ENCODE results near the gene CHST11. TPM values are rescaled to one million over a fixed set of nuclear protein-coding genes. Genes with fewer than 3 reads are reported as not detected.

CHST11 gene
- total RNA-seq, 1 experiment from 2014 or later = 6.7 TPM

- H3K9me3 ChIP-seq (ENCODE audit: control insufficient read depth, low read depth, low read length) = no peaks in the 10 kb centered on the region
- no peak overlapping the region for H4K5ac ChIP-seq (ENCODE audit: insufficient read length, low read depth, low read length)
- no peak for TF ChIP-seq CTCF (conservative IDR thresholded peaks at IDR 0.05)
- no peak overlapping the region for H4K91ac ChIP-seq (ENCODE audit: insufficient read length, low read depth, low read length)
- no peak overlapping the region for H3K27ac ChIP-seq (ENCODE audit: insufficient read length, low read depth, low read length)
- no peak overlapping the region for H2BK15ac ChIP-seq (ENCODE audit: low read depth, low read length)
- H3K9me3 Mint-ChIP-seq = no peaks in the 10 kb centered on the region
- no peak overlapping the region for H2BK20ac ChIP-seq (ENCODE audit: low read depth, low read length, poor library complexity, severe bottlenecking)
- H3K14ac ChIP-seq (ENCODE audit: insufficient read depth, low read length) = no peak overlapping the region
- H3K4me1 ChIP-seq (ENCODE audit: insufficient read depth, low read length) = no peaks in the 10 kb centered on the region
- no peak for DNase-seq
- H3K79me2 ChIP-seq (ENCODE audit: insufficient read depth, low read length) = no peaks in the 10 kb centered on the region
- H2AFZ ChIP-seq (ENCODE audit: low read length) = no peak overlapping the region
- no peak overlapping the region for H3T11ph ChIP-seq (ENCODE audit: low read length)
- peaks cover 8% of the 10 kb centered on the region; the same call in 1 of the 2 replicates for H3K27me3 Mint-ChIP-seq (ENCODE audit: low read depth)
- H3K23me2 ChIP-seq (ENCODE audit: insufficient read length, low read depth, low read length, poor library complexity, severe bottlenecking) = no peaks in the 10 kb centered on the region
- H3K27ac Mint-ChIP-seq = no peak overlapping the region
- H2AK5ac ChIP-seq (ENCODE audit: insufficient read length, low read length) = no peak overlapping the region
- H4K8ac ChIP-seq (replicated peaks; ENCODE audit: insufficient read length, low read depth, low read length) = no peak overlapping the region
- no peak overlapping the region for H3K18ac ChIP-seq (ENCODE audit: insufficient read length, low read depth, low read length)
- H3K56ac ChIP-seq (ENCODE audit: insufficient read length, low read depth, low read length) = no peak overlapping the region
- H3K36me3 Mint-ChIP-seq (ENCODE audit: insufficient read depth in 1 of 3, low read depth in 3 of 3) = peaks cover 0 to 6% (median 3%) of the 10 kb centered on the region in 3 experiments; a peak in 1 of 7 replicates
- H3K4ac ChIP-seq (ENCODE audit: low read depth, low read length) = no peak overlapping the region
- H3K4me1 Mint-ChIP-seq = peaks cover 18% of the 10 kb centered on the region in 2 experiments
- no peak overlapping the region for H2BK120ac ChIP-seq (ENCODE audit: low read depth, low read length, poor library complexity, severe bottlenecking)
- H3K4me3 Mint-ChIP-seq = no peak overlapping the region
- no peaks in the 10 kb centered on the region; the same call in 1 of the 2 replicates for H3K27me3 ChIP-seq (ENCODE audit: insufficient read depth, low read length)
- H3K4me2 ChIP-seq (ENCODE audit: insufficient read depth, insufficient read length, low read length) = no peak overlapping the region
- no peak overlapping the region for H2BK12ac ChIP-seq (ENCODE audit: insufficient read length, low read depth, low read length)
- WGBS (ENCODE audit: extremely low coverage, insufficient read length, low lambda C conversion rate) = no CpG with 5 or more reads among the region's 3 CpGs
- H3K79me1 ChIP-seq (ENCODE audit: insufficient read depth, low read depth, low read length, poor library complexity, severe bottlenecking) = no peaks in the 10 kb centered on the region
- no peaks in the 10 kb centered on the region for H4K20me1 ChIP-seq (ENCODE audit: control insufficient read depth, insufficient read depth, insufficient read length)
- no peak overlapping the region for H2BK5ac ChIP-seq (ENCODE audit: insufficient read length, low read length)
- H3K23ac ChIP-seq (ENCODE audit: insufficient read length, low read depth, low read length) = no peak overlapping the region
- no peak overlapping the region for H3K9ac ChIP-seq (ENCODE audit: extremely low read depth, insufficient read length, low read length)
Observed at GRCh38 chr12:104546575-104546974, 89.8 kb downstream of the CHST11 start.
